Left lung (tissue), 10 donors: ENCODE measurements around the gene EOMES. TPM values are rescaled to one million over a fixed set of nuclear protein-coding genes. Genes with fewer than 3 reads are reported as not detected.

Source experiments
- ATAC-seq: fragments of 200-7000 bp; cut with Tn5 transposase; one replicate; pipeline ENCODE4 v1.9.1; 2020; ENCODE audit warnings: moderate library complexity
- DNase-seq, 4 donors: peaks; one replicate each; pipeline ENCODE4 v3.0.0-alpha.2; 2013 to 2020
- H3K27ac ChIP-seq, 2 donors: fragments of 200-600 bp; sonication (generic) in 1 of 2; one replicate each; pipeline versions ENCODE4 v1.5.0 to v1.8.0; 2020 to 2021
- H3K27me3 ChIP-seq, 2 donors: fragments of 200-600 bp; sonication (generic) in 1 of 2; one replicate each; pipeline versions ENCODE4 v1.5.0 to v1.8.0; 2020 to 2021
- H3K36me3 ChIP-seq, 2 donors: fragments of 200-600 bp; sonication (generic) in 1 of 2; one replicate each; pipeline versions ENCODE4 v1.5.0 to v1.8.0; 2020 to 2021
- H3K4me1 ChIP-seq, 2 donors: fragments of 200-600 bp; one replicate each; pipeline ENCODE4 v1.8.0; 2021
- H3K4me3 ChIP-seq, 2 donors: fragments of 200-600 bp; sonication (generic) in 1 of 2; one replicate each; pipeline versions ENCODE4 v1.5.0 to v1.8.0; 2020 to 2021; ENCODE audit warnings: mild to moderate bottlenecking in 1 of 2
- H3K9me3 ChIP-seq, 2 donors: fragments of 200-600 bp; sonication (generic) in 1 of 2; one replicate each; pipeline versions ENCODE4 v1.5.0 to v1.8.0; 2020 to 2021
- CTCF ChIP-seq, 2 donors: fragments of 200-600 bp; sonication (generic) in 1 of 2; IDR thresholded peaks; one replicate each; pipeline versions ENCODE4 v1.5.0 to v1.8.0; 2021; ENCODE audit warnings: antibody characterized with exemption in 2 of 2
- intact Hi-C, 2 donors: fragments of 100-400 bp; cut with DNase I; formaldehyde crosslinking; loops; one replicate each; pipeline versions ENCODE4 v1.11.2 to v1.14.2; 2022
- polyA plus RNA-seq, 6 donors: library from polyadenylated mRNA; unstranded; fragments of 120-200 nt; gene quantifications; one replicate each; pipeline ENCODE4 v1.2.1, GENCODE V29; 2013; ENCODE audit not compliant: insufficient read length in 6 of 6
- total RNA-seq, 2 donors: library from RNA; stranded (reverse); fragmentation: NEBNext Ultra II Directional; extraction: Animal tissue kit (Norgen Biotek cat#: 25700); gene quantifications; one replicate each; pipeline ENCODE4 v1.2.1, GENCODE V29; 2021
- donor health status: DM: no; HTN: yes; CAD: no.
- donor health status: DM: no; HTN: no; CAD: no.

EOMES gene
- total and polyA plus RNA-seq, 8 donors, result 0.21 to 0.94 (median 0.41) TPM

- intact Hi-C loops, result no loop called here
- H3K27me3 ChIP-seq, result no peaks in the 10 kb centered on the region
- ATAC-seq (peak; percentile 34), DNase-seq (peak in 1 of 4 donors; percentile 17)
- H3K4me3 ChIP-seq, result no peak overlapping the region
- H3K4me1 ChIP-seq, result peaks cover 0 to 15% of the 10 kb centered on the region in 2 donors
- no peaks in the 10 kb centered on the region for H3K9me3 ChIP-seq
- H3K36me3 ChIP-seq, result no peaks in the 10 kb centered on the region
- no peak for TF ChIP-seq CTCF (IDR thresholded peaks at IDR 0.05)
- H3K27ac ChIP-seq, result no peak overlapping the region
Observed at GRCh38 chr3:27666272-27666671, 55.9 kb downstream of the EOMES start.

Other genes with a start within 250 kb of the EOMES start
- 10 to 100 TPM; 14.8 to 23.3 TPM for gene SLC4A7, start 237.9 kb downstream of the EOMES start, total RNA-seq
- gene SLC4A7, start 237.9 kb downstream of the EOMES start, polyA plus RNA-seq, result 10 to 100 TPM; 33.8 to 45.7 (median 36.3) TPM